Activated CD4-positive, alpha-beta T cell treated with anti-CD3 and anti-CD28 coated beads for 24 hours (primary cell): Measurements from ENCODE around the gene PLA2G4D.
"Not testable (repeated sequence)": the region's sequence is repeated elsewhere in the genome, so short reads cannot be mapped to it uniquely, and the experiment has no call there.

Experiments used
- DNase-seq, 2 donors: peaks; one replicate each; pipeline ENCODE4 v3.0.0-alpha.2; 2020; ENCODE audit warnings: low read depth in 2 of 2

PLA2G4D gene

DNA sequence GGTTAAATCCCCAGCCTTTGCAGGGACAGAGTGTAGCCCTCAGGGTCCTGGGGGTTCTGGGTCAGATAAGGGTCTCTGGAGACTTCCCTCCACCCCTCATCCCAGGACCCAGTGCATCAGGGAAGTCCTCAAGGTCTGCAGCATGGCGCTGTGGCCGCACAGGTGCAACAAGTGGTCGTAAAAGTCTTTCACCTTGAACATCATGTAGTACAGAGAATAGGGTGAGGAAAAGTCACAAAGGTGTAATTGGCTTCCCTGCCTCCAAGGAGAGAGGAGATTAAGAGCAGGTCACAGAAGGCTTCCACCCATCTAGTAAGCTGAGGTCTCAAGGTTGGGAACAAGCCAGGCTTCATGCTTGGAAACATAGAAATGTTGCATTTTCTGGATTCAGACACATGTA lies 29.2 kb upstream of the PLA2G4D start:
- no peak for DNase-seq

DNA sequence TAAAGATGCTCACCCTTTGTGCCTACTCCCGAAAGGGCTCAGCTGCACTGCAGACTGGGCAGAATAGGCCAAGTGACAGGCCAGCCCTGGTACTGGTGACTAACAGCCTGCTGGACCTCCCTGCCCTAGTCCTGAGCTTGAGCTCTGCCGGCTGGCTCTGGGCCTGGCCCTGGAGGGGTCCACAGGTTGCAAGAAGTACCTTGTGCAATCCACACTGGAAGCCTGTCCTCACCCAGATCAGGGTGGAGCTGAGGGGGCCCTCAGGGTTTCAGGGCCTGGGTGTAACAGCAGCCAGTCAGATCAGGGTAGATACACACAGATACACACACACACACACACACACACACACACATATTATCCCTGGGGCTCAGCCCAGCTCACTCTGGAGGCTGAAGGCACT lies 27.3 kb upstream of the PLA2G4D start:
- DNase-seq, result no peak

DNA sequence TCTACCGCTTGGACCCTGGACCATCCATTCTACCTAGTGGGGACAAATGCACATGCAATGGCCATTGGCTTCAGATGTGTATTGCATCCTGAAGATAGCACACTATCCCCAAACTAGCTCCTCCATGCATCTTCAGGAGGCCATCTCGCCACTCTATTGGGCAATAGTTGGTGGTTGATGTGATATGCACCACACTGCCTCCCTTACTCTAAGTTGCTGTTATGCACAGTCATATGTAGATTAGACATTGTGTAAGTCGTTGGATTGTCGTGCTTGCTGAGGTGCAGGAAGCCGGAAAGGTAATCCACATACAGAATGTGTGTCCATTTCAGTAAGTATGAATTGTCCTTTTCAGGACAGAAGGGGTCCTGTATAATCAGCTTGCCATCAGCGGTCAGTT lies 26.7 kb upstream of the PLA2G4D start:
- no peak for DNase-seq

DNA sequence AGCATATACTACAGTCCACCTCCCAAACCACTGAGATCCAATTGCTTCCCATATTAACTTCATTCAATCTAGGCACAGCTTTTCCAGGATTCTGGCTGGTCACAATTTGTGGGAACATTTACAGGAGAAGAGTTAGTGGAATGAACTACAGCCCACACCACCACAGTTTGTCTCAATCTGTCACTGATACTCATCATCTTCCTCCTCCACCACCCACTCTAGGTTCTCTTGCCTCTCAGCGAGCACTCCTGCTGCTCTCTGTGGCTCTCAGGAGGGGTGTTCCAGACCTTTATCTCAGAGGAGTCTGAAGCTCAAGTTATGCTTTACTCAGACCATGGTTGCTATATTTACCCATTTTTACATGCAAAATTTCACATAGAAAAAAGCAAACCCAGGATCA lies 25.9 kb upstream of the PLA2G4D start:
- DNase-seq, result no peak

DNA sequence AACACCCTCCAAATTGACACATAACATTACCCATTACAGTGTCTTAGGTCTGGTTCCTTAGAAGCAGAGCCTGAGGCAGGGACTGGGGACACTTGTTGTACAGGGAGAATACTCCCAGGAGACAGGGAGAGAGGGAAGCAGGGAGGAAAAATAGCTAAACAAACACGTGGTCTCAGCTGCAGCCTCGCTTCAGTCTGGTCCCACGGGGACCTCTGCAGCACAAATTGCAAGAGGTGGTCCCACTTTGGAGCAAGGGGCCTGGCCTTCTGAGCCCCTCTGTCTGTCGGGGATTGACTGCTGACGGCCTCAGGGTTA lies 25.0 kb upstream of the PLA2G4D start:
- DNase-seq, result no peak

DNA sequence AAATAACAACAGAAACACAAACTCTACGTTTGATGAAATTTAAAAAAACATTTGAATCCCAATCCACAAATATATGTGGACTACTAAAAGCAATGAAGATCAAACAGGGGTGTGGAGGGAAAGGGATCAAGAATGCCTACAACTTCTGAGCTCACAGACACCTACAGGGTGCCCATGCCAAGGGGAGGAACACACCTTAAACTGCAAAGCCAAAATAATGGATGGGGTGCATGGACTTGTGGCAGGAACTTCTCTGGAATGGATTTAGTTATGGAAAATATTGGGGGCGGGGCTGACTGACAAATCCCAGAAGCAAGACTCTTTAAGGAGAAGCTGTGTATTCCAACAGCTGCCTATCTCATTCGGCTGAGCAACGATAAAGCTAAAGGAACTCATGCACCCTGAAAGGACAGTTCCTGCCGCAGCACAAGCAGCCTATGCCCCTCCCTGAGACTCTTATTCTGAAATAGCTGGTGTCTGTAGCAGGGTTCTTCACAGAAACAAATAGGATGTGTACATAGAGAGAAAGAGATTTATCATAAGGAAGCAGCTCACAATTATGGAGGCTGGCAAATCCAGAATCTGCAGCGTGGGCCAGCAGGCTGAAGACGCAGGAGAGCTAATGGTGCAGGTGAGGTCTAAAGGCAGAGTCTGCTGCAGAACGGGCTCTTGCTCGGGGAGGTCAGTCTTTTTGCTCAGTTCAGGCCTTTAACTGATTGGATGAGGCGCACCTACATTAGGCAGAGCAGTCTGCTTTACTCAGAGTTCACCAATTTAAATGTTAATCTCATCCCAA lies 24.5 kb upstream of the PLA2G4D start:
- no peak for DNase-seq

DNA sequence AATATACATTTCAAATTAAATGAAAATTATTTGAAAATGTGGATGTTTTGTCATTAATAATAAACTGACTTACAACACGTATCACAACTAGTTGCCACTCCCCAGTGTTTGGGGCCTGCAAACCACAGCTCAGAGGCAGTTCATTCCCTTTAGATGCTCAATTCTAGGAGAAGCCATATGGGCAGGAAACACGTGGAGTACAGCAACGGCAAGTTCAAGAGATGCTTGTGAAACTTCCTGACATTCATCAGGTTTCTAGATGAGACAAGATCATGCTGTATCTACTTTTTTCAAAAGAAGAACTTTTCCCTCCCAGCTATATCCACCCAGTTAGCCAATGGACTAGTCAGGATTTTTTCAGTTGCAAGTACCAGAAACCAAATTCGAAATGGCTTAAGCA lies 17.6 kb upstream of the PLA2G4D start:
- DNase-seq, result no peak

DNA sequence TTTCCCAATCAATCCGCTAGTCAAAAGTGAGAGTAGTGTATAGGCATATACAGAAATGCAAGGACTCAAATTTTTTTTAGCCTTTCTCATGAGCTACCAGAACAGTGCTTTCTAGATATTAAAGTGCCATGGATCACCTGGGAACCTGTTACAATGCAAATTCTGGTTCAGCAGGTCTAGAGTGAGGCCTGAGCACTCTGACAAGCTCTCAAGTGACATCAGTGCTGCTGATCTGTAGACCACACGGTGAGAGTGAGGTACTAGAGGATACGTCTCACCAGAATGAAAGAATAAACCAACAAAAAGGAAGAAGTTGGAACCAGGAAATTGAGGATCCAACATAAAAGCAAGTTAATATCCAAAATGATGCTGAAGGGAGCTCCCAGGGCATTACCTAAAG lies 16.0 kb upstream of the PLA2G4D start:
- DNase-seq, result no peak

DNA sequence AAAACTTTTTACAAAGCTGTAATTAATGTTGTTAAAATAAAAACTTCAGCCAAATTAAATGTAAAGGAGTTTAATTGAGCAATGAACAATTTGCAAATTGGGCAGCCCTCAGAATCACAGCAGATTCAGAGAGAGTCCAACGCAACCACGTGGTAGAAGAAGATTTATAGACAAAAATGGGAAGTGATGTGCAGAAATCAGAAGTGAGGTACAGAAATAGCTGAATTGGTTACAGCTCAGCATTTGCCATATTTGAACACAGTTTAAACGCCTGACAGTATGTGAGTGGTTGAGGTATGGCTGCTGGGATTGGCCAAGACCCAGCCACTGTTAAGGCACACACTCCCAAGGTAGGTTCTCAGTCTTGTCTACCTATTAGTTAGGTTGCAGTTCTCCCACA lies 14.4 kb upstream of the PLA2G4D start:
- no peak for DNase-seq

DNA sequence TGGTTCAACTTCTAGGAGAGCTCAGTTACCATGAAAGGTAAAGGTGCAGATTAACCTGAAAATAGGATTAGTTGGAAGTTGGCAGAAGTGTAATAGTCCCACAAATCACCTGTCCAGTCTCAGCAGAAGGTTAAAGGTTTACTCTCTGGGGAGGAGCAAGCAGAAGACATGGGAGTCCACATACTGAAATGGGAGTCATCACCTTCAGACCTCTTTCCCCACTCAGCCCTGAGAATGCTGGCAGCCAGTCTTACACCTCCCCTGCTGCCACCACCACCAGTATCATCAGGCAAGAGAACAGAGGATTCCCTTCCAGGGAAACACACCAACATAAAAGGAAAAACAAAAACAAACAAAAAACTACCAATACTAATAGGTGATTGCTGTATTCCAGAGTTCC lies 13.8 kb upstream of the PLA2G4D start:
- no peak for DNase-seq

DNA sequence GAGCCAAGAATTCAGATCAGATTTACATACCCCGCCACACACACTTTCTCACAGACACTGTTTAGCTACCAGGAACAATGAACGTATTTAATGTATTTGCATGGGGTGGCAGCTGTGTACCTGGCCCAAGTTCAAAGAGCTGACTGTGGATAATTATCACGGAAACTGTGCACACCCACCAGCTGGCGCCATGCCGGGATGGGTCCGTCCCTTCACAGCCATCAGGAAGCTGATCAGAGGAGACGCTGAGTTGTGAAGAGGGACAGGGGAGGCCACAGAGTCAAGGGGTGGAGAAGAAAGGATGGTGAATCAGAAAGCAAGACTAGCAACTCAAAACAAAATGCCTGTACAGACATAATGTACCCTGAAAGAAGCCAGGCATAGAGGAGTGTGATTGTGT lies 13.1 kb upstream of the PLA2G4D start:
- peak; percentile 20 to 27 for DNase-seq

DNA sequence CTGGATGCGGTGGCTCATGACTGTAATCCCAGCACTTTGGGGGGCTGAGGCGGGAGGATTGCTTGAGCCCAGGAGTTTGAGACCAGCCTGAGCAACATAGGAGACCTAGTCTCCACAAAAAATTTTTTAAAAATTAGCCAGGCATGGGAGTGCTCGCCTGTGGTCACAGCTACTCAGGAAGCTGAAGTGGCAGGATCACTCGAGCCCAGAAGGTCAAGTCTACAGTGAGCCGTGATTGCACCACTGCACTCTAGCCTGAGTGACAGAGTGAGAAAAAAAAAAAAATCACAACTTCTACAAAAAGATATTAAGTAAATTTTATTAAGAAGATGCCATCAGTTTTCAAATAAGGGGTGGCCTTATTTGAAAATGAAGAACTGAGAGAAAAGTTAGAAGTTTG lies 11.9 kb upstream of the PLA2G4D start:
- no peak for DNase-seq

DNA sequence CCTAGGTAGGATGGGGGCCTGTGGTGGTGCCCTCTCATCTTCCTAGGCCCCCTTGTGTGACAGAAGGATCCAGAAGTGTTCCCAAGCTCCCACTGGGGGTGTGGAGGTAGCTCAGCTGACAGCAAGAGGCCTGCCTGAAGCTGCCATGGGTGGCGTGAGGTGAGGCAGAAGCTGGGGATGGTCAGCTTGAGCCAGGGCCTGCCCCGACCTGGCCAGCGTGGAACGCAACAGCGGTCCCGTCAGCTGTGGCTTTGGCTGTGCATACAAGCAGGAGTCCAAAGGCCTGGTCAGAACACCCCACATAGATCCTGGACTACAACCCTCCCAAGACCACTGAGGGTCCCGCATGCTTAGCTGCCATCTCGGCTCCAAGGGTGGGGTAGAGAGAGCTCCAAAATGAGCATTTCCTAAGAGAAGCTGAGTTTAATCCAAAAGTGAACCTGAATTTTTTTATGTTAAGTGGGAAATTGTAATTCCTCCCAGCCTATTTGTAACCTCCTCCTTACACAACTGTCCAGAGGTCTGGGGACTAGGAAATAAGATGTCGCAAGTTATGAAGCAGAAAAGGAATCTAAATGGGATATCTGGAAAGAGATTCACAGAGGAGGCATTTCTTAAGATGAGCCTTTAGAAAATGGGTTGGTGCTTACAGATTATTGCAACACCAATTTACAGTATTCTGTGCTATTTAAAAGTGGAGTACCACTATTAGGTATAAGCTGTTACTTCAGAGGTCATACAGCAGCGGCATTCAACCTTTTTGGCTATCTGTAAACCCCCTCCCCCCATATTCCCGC lies 9.9 kb upstream of the PLA2G4D start:
- no peak for DNase-seq

DNA sequence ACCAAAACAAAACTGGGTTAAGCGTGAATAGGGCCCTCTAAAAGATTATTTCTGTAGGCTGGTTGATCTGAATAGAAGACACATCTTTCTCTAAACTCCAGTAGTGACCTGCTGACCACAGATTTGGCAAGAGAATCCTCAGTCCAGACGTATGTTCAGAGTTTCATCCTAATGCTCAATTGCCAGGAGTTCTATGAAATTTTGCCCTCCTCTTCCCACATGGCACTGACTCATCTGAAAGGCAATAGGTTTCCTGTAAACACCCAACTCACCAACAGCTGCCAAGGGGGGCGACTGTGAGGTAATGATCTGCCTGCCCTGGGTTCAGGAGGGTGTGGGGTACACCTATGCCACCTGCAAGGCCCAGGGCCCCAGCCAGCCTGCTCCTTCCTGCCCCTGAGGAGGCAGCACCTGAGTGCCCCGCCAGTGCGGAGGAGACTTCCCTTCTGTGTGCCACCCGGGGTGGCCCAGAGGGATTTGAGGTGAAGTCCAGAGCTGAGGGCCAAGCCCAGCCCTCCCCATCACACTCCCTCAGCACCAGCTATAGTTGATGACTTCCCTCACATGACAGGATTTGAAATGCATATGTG lies 8.4 kb upstream of the PLA2G4D start:
- no peak for DNase-seq

DNA sequence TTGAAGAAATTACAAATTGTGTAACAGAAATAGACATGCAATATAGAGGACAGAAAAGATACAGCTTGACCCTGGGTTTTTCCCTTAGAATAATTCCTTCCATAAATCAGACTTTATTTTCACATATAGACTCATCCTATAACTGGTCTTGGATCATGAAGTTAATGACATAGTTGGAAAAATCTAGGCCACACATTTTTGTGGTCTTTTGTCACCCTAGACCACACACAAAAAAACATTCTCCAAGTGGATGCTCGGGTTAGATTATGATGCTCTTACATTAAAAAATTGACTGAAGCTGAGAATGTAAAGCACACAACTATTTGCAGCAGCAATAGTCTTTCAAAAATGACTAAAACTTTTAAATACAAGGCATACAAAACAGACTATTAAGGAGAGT lies 7.5 kb upstream of the PLA2G4D start:
- DNase-seq, result no peak

DNA sequence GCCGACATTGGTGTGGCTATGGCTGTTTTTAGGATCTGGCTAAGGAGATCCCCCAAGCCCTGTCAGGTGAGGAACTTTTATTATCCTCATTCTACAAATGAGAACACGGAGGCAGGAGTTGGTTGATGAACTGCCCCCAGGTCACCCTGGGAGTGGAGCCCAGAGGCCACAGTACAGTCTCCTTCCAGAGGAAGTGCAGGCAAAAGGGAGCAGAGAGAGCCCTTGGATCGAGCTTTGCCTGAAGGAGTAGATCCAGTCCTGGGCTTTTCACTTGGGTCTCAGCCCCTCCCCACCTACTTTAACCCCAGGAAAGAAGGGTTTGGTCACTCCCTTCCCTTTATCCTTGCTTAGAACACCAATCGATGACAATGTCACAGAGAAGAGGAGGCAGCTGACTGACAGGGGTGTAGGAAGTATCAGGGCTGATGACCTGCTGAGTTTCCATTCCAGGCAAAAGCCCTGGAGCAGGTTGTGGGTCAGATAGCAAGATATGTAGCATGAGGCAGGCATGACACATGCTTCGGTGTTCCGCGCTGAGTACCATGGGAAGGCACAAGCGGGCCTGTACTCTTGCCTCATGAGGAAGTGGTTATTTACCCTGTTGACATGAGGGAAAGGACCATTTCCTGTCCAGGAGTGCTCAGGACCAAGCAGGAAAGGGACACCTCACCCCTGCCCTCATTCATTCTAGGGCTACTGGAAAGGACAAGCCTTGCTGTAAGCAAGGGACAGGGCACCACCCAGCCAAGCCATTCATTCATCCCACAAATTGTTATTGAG lies 5.8 kb upstream of the PLA2G4D start:
- no peak for DNase-seq

DNA sequence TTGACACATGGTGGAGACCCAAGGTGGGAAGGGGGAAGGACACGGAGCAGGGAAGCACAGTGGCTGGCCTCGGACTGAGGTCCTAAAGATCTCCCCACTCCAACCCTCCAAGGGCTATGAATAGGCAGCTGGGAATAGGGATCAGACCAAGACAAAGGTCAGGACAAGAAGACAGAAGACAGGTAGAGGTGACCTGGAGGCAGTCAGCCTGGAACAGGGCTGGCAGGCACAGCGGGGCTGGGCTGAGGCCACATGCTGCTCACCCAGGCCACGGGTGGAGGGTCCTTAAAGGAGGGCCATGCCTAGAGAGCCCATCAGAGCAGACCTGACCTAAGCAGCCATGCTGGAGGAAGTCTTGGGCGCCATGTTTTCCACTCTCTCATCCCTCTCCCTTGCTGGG lies 2.7 kb upstream of the PLA2G4D start:
- DNase-seq, result no peak

DNA sequence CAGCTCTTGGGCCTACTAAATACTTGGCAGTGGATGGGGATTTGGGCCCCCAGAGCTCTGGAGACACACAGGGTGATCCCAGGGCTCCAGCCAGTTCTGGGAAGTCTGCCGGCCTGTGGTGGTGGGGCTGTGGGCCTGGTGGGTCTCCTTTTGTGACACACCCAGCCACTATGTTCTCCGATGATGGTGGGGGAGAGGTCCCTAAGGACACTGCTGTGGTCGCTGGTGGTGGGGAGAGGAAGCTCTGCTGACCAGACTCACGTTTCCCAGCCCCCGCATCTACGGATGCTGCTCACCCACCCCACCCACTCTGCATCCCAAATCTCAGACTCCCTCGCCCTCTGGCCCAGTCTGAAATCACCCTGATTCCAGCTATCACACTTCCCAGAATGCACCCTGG lies 396 bp downstream of the PLA2G4D start:
- DNase-seq, result no peak

DNA sequence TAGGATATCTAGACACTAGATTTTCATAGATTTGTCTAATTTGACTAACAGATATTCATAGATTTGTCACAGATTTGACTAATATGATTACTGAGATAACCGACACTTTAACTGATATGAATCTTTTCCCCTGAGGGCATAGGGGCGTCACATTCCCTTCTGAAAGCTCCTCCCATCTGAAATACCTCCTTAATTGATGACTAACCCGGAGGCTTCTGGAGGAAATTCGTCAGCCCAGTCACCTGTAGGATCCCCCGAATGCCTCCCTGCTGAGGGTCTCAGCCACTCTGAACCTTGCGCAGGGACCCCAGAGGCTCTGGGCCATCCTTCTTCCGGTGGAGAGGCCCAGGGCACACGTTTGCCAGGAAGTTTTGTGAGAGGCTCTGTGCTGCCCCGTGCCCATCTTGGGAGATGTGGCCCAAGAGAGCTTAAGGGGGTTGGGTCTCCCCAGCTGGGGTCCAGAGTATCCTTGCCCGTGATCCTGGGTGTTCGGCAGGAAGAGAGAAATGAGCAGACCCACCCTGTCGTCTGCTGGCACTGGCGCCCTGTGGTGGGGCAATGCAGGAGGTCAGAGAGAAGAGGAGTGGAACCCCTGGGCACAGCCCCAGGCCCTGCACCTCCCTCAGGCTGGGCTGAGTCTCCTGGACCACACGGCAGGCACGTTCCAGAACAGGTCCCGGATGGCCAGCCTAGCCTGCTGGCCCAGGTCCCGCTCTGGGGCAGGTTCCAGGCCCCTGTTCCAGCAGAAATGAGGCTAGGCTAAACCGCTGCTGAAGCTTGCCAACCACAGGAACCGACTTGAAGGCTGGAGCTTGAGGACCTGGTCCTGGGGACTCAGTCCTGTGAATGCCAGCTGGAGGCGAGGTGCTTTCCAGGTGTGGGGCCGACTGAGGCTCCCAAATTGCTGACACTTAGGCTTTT lies 1.7 kb downstream of the PLA2G4D start:
- DNase-seq, result no peak

DNA sequence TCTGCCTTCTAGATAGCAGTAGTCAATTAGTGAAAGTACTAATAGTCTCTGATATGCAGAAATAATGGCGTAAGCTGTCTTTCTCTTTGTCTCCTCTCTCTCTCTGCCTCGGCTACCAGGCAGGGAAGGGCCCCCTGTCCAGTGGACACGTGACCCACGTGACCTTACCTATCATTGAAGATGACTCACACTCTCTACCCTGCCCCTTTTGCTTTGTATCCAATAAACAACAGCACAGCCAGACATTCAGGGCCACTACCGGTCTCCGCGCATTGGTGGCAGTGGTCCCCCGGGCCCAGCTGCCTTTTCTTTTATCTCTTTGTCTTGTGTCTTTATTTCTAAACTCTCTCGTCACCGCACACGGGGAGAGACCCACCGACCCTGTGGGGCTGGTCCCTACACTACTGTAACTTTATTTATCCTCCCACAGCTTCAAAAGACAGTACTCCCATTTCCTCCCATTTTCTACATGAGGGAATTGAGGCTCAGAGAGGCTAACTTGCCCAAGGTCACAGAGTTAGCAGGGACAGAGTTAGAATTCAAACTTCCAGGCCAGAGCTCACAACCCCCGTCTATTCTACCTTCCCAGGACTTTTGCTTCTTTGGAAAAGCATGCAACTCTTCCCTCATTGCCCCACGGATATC lies 2.5 kb downstream of the PLA2G4D start:
- DNase-seq, result not testable (repeated sequence)

DNA sequence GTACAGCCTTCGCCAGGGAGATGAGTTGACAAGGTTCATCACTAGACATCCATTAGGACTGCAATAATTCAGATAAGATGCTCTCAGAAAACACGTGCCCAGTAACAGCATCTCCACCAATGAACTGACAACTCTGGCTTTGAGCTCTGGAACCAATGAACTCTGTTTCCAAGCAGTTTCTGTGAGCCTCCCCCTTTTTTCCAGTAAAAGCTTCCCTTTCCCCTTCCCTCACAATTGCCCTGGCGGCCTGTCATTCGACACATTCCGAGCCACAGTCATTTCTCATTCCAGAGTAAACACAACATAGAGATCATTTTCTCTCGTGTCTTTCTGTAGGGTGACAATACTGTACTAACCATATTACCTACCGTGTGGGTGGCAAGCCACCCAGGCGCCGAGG lies 3.6 kb downstream of the PLA2G4D start:
- no peak for DNase-seq
